ENCODE data around the gene SMCO1. TPM values are rescaled to one million over a fixed set of nuclear protein-coding genes. Genes with fewer than 3 reads are reported as not detected.

SMCO1 gene
- total and polyA plus RNA-seq, 2 experiments from 2014 or later: not detected

DNA sequence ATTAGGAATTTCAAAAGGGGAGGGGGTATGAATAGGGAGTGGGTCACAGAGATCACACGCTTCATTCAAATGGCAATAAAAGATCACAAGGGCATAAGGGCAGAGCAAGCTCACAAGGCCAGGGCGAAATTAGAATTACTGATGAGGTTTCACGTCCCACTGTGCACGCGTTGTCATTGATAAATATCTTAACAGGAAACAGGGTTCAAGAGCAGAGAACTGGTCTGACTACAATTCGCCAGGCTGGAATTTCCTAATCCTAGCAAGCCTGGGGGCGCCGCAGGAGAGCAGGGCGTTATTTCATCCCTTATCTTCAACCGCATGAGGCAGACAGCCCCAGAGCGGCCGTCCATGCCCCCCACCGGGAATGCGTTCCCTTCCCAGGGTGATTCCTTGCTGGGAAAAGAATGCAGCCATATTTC is 18.1 kb upstream of the SMCO1 start (continued):
- TF ChIP-seq, protein P1, sequence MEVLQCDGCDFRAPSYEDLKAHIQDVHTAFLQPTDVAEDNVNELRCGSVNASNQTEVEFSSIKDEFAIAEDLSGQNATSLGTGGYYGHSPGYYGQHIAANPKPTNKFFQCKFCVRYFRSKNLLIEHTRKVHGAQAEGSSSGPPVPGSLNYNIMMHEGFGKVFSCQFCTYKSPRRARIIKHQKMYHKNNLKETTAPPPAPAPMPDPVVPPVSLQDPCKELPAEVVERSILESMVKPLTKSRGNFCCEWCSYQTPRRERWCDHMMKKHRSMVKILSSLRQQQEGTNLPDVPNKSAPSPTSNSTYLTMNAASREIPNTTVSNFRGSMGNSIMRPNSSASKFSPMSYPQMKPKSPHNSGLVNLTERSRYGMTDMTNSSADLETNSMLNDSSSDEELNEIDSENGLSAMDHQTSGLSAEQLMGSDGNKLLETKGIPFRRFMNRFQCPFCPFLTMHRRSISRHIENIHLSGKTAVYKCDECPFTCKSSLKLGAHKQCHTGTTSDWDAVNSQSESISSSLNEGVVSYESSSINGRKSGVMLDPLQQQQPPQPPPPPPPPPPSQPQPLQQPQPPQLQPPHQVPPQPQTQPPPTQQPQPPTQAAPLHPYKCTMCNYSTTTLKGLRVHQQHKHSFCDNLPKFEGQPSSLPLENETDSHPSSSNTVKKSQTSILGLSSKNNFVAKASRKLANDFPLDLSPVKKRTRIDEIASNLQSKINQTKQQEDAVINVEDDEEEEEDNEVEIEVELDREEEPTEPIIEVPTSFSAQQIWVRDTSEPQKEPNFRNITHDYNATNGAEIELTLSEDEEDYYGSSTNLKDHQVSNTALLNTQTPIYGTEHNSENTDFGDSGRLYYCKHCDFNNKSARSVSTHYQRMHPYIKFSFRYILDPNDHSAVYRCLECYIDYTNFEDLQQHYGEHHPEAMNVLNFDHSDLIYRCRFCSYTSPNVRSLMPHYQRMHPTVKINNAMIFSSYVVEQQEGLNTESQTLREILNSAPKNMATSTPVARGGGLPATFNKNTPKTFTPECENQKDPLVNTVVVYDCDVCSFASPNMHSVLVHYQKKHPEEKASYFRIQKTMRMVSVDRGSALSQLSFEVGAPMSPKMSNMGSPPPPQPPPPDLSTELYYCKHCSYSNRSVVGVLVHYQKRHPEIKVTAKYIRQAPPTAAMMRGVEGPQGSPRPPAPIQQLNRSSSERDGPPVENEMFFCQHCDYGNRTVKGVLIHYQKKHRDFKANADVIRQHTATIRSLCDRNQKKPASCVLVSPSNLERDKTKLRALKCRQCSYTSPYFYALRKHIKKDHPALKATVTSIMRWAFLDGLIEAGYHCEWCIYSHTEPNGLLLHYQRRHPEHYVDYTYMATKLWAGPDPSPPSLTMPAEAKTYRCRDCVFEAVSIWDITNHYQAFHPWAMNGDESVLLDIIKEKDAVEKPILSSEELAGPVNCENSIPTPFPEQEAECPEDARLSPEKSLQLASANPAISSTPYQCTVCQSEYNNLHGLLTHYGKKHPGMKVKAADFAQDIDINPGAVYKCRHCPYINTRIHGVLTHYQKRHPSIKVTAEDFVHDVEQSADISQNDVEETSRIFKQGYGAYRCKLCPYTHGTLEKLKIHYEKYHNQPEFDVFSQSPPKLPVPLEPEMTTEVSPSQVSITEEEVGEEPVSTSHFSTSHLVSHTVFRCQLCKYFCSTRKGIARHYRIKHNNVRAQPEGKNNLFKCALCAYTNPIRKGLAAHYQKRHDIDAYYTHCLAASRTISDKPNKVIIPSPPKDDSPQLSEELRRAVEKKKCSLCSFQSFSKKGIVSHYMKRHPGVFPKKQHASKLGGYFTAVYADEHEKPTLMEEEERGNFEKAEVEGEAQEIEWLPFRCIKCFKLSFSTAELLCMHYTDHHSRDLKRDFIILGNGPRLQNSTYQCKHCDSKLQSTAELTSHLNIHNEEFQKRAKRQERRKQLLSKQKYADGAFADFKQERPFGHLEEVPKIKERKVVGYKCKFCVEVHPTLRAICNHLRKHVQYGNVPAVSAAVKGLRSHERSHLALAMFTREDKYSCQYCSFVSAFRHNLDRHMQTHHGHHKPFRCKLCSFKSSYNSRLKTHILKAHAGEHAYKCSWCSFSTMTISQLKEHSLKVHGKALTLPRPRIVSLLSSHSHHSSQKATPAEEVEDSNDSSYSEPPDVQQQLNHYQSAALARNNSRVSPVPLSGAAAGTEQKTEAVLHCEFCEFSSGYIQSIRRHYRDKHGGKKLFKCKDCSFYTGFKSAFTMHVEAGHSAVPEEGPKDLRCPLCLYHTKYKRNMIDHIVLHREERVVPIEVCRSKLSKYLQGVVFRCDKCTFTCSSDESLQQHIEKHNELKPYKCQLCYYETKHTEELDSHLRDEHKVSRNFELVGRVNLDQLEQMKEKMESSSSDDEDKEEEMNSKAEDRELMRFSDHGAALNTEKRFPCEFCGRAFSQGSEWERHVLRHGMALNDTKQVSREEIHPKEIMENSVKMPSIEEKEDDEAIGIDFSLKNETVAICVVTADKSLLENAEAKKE (CRISPR knock-in tag; IDR thresholded peaks at IDR 0.05): no peak
- TF ChIP-seq JUNB (IDR thresholded peaks at IDR 0.05; ENCODE audit: unreplicated experiment) (no peak), REST (IDR thresholded peaks at IDR 0.05; ENCODE audit: unreplicated experiment) (no peak), EZH2 (IDR thresholded peaks at IDR 0.05; ENCODE audit: low read depth, unreplicated experiment) (no peak), CREB1 (CRISPR knock-in tag; IDR thresholded peaks at IDR 0.05; ENCODE audit: low read depth) (no peak), ZNF114 (CRISPR knock-in tag; IDR thresholded peaks at IDR 0.05) (no peak)

DNA sequence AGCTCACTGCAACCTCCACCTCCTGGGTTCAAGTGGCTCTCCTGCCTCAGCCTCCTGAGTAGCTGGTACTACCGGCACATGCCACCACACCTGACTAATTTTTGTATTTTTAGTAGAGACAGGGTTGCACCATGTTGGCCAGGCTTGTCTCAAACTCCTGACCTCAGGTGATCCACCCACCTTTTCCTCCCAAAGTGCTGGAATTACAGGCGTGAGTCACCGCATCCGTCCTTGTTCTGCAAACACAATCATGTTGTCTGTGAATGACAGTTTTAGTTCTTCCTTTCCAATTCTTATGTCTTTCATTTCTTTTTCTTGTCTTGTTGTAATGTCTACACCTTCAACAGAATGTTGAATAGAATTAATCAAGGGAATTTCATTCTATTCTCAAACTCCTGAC is 16.3 kb upstream of the SMCO1 start:
- ATAC-seq (no peak), DNase-seq (ENCODE audit: low spot score) (no peak)
- H3F3A ChIP-seq (replicated peaks; ENCODE audit: low read depth): no peaks in the 10 kb centered on the region; the same call in 1 of the 2 replicates
- no peaks in the 10 kb centered on the region for H3K9me2 ChIP-seq (ENCODE audit: insufficient read depth)
- no peak overlapping the region for H3K27ac ChIP-seq (ENCODE audit: low read depth)
- no peaks in the 10 kb centered on the region for H3K27me3 ChIP-seq (ENCODE audit: insufficient read depth)
- H3K36me3 ChIP-seq (ENCODE audit: insufficient read depth): no peaks in the 10 kb centered on the region
- Mint-ChIP-seq H3K4me1 (peaks cover 13% of the 10 kb centered on the region), H3K36me3 (ENCODE audit: low read depth) (peaks cover 11% of the 10 kb centered on the region), H3K4me3 (no peak overlapping the region), H3K27ac (no peak overlapping the region), H3K27me3 (ENCODE audit: insufficient read depth, low read depth, poor library complexity) (peaks cover 10% of the 10 kb centered on the region), H3K9me3 (peaks cover 20% of the 10 kb centered on the region)
- H3K4me2 ChIP-seq: no peak overlapping the region
- no peaks in the 10 kb centered on the region for H3K79me2 ChIP-seq (replicated peaks; ENCODE audit: insufficient read depth)
- H4K20me1 ChIP-seq (replicated peaks; ENCODE audit: insufficient read depth): no peaks in the 10 kb centered on the region
- H3K4me3 ChIP-seq: no peak overlapping the region
- H3K4me1 ChIP-seq (ENCODE audit: insufficient read depth): no peaks in the 10 kb centered on the region; the same call in 1 of the 2 replicates
- no peak overlapping the region for H2AFZ ChIP-seq
- TF ChIP-seq CREB1 (CRISPR knock-in tag; IDR thresholded peaks at IDR 0.05; ENCODE audit: low read depth) (no peak), STAT1 (IDR thresholded peaks at IDR 0.05; ENCODE audit: unreplicated experiment) (no peak), JUNB (IDR thresholded peaks at IDR 0.05; ENCODE audit: unreplicated experiment) (no peak), EZH2 (IDR thresholded peaks at IDR 0.05; ENCODE audit: low read depth, unreplicated experiment) (no peak), POLR2AphosphoS5 (IDR thresholded peaks at IDR 0.05; ENCODE audit: low read depth) (no peak), REST (IDR thresholded peaks at IDR 0.05; ENCODE audit: unreplicated experiment) (no peak), CTCF (conservative IDR thresholded peaks at IDR 0.05; ENCODE audit: low read depth in 2 of 2) (no peak)

Measured in GM23338 (cell line).